Measurements from ENCODE around the gene ATP8A1.
A peak's percentile ranks its signal among the peaks of the same experiment; 100 is the strongest.

ATP8A1 gene

DNA sequence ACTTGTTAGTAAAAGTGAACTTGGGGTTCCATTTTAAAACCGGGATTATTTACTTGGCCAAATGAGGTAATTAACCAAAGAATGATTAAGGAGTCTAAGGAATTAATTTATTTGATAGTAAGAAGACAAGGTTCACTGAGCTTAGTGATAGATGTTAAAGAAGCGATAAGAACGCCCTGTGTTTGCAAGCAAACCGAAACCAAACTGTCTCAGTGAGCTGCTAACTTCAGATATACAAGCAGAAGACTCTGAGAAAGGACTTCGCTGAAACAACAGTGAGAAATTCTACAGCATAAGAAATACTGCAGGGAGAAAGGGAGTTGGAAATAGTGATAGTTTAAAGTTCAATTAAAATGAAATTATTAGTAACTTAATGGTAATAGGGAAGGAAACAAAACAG, 297.2 kb downstream of the ATP8A1 start:
- Histone ChIP-seq H3K36me3 (replicated peaks; ENCODE audit: low read depth, low read length) (no peaks in the 10 kb centered on the region), H3K79me2 (ENCODE audit: low read length) (no peaks in the 10 kb centered on the region), H3K4me2 (ENCODE audit: low read length) (peak overlapping the region; percentile 37), H4K20me1 (ENCODE audit: insufficient read depth, low read length) (no peaks in the 10 kb centered on the region), H3K4me1 (ENCODE audit: low read length) (peaks cover 12% of the 10 kb centered on the region), H3K27me3 (ENCODE audit: low read depth, low read length) (peaks cover 14% of the 10 kb centered on the region), H3K9me3 (ENCODE audit: insufficient read depth, low read length) (no peaks in the 10 kb centered on the region), H3K4me3 (ENCODE audit: low read length) (peak overlapping the region; percentile 25; the same call in 1 of the 2 replicates), H3K27ac (ENCODE audit: low read length) (no peak overlapping the region), H3K9ac (ENCODE audit: low read length) (no peak overlapping the region), H2AFZ (ENCODE audit: low read depth, low read length) (no peak overlapping the region)
- no peak for TF ChIP-seq EZH2phosphoT487 (IDR thresholded peaks at IDR 0.05; ENCODE audit: low read depth)
- TF ChIP-seq, protein P1, sequence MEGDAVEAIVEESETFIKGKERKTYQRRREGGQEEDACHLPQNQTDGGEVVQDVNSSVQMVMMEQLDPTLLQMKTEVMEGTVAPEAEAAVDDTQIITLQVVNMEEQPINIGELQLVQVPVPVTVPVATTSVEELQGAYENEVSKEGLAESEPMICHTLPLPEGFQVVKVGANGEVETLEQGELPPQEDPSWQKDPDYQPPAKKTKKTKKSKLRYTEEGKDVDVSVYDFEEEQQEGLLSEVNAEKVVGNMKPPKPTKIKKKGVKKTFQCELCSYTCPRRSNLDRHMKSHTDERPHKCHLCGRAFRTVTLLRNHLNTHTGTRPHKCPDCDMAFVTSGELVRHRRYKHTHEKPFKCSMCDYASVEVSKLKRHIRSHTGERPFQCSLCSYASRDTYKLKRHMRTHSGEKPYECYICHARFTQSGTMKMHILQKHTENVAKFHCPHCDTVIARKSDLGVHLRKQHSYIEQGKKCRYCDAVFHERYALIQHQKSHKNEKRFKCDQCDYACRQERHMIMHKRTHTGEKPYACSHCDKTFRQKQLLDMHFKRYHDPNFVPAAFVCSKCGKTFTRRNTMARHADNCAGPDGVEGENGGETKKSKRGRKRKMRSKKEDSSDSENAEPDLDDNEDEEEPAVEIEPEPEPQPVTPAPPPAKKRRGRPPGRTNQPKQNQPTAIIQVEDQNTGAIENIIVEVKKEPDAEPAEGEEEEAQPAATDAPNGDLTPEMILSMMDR (IDR thresholded peaks at IDR 0.05; ENCODE audit: low read depth, low read length): no peak

Measured in OCI-LY3 (cell line).